ENCODE data around the gene ZNF865. TPM values are rescaled to one million over a fixed set of nuclear protein-coding genes. Genes with fewer than 3 reads are reported as not detected.

The ZNF865 gene
- total RNA-seq, 1 experiment from 2014 or later, result 21.7 TPM

DNA sequence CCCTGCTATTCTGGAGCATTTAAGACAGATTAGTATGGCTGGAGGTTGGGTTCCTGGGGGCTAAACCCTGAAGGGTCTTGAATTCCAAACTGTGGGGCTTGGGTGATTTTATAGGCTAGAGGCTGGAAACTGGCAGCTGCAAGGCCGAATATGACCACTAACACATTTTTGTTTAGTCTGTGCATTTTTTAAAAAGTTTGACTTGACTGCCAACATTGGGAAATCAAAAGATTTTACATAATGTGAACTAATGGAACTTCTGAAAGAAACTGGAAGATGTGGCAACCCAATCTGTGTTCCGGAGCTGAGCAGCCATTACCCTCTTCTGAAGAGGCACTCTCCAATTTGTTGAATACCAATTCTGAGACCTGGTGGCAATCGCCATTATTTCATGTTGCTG lies 13.8 kb downstream of the ZNF865 start (continued):
- no peak for TF ChIP-seq CREB1 (CRISPR knock-in tag; IDR thresholded peaks at IDR 0.05)
- no peak for TF ChIP-seq JUN (CRISPR knock-in tag; IDR thresholded peaks at IDR 0.05)
- TF ChIP-seq, protein P1, sequence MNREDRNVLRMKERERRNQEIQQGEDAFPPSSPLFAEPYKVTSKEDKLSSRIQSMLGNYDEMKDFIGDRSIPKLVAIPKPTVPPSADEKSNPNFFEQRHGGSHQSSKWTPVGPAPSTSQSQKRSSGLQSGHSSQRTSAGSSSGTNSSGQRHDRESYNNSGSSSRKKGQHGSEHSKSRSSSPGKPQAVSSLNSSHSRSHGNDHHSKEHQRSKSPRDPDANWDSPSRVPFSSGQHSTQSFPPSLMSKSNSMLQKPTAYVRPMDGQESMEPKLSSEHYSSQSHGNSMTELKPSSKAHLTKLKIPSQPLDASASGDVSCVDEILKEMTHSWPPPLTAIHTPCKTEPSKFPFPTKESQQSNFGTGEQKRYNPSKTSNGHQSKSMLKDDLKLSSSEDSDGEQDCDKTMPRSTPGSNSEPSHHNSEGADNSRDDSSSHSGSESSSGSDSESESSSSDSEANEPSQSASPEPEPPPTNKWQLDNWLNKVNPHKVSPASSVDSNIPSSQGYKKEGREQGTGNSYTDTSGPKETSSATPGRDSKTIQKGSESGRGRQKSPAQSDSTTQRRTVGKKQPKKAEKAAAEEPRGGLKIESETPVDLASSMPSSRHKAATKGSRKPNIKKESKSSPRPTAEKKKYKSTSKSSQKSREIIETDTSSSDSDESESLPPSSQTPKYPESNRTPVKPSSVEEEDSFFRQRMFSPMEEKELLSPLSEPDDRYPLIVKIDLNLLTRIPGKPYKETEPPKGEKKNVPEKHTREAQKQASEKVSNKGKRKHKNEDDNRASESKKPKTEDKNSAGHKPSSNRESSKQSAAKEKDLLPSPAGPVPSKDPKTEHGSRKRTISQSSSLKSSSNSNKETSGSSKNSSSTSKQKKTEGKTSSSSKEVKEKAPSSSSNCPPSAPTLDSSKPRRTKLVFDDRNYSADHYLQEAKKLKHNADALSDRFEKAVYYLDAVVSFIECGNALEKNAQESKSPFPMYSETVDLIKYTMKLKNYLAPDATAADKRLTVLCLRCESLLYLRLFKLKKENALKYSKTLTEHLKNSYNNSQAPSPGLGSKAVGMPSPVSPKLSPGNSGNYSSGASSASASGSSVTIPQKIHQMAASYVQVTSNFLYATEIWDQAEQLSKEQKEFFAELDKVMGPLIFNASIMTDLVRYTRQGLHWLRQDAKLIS (CRISPR knock-in tag; IDR thresholded peaks at IDR 0.05; ENCODE audit: borderline replicate concordance), result no peak
- no peak for TF ChIP-seq ATF1 (CRISPR knock-in tag; IDR thresholded peaks at IDR 0.05)
- TF ChIP-seq GRHL2 (CRISPR knock-in tag; IDR thresholded peaks at IDR 0.05; ENCODE audit: insufficient replicate concordance, severe bottlenecking), result no peak
- no peak for TF ChIP-seq TCF7 (CRISPR knock-in tag; IDR thresholded peaks at IDR 0.05; ENCODE audit: low read depth)
- TF ChIP-seq, protein P2, sequence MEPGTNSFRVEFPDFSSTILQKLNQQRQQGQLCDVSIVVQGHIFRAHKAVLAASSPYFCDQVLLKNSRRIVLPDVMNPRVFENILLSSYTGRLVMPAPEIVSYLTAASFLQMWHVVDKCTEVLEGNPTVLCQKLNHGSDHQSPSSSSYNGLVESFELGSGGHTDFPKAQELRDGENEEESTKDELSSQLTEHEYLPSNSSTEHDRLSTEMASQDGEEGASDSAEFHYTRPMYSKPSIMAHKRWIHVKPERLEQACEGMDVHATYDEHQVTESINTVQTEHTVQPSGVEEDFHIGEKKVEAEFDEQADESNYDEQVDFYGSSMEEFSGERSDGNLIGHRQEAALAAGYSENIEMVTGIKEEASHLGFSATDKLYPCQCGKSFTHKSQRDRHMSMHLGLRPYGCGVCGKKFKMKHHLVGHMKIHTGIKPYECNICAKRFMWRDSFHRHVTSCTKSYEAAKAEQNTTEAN (CRISPR knock-in tag; IDR thresholded peaks at IDR 0.05), result no peak
- TF ChIP-seq, protein P3, sequence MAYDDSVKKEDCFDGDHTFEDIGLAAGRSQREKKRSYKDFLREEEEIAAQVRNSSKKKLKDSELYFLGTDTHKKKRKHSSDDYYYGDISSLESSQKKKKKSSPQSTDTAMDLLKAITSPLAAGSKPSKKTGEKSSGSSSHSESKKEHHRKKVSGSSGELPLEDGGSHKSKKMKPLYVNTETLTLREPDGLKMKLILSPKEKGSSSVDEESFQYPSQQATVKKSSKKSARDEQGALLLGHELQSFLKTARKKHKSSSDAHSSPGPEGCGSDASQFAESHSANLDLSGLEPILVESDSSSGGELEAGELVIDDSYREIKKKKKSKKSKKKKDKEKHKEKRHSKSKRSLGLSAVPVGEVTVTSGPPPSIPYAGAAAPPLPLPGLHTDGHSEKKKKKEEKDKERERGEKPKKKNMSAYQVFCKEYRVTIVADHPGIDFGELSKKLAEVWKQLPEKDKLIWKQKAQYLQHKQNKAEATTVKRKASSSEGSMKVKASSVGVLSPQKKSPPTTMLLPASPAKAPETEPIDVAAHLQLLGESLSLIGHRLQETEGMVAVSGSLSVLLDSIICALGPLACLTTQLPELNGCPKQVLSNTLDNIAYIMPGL (CRISPR knock-in tag; IDR thresholded peaks at IDR 0.05), result no peak
- TF ChIP-seq, protein P4, sequence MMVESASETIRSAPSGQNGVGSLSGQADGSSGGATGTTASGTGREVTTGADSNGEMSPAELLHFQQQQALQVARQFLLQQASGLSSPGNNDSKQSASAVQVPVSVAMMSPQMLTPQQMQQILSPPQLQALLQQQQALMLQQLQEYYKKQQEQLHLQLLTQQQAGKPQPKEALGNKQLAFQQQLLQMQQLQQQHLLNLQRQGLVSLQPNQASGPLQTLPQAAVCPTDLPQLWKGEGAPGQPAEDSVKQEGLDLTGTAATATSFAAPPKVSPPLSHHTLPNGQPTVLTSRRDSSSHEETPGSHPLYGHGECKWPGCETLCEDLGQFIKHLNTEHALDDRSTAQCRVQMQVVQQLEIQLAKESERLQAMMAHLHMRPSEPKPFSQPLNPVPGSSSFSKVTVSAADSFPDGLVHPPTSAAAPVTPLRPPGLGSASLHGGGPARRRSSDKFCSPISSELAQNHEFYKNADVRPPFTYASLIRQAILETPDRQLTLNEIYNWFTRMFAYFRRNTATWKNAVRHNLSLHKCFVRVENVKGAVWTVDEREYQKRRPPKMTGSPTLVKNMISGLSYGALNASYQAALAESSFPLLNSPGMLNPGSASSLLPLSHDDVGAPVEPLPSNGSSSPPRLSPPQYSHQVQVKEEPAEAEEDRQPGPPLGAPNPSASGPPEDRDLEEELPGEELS (CRISPR knock-in tag; IDR thresholded peaks at IDR 0.05), result no peak
- TF ChIP-seq, protein P5, sequence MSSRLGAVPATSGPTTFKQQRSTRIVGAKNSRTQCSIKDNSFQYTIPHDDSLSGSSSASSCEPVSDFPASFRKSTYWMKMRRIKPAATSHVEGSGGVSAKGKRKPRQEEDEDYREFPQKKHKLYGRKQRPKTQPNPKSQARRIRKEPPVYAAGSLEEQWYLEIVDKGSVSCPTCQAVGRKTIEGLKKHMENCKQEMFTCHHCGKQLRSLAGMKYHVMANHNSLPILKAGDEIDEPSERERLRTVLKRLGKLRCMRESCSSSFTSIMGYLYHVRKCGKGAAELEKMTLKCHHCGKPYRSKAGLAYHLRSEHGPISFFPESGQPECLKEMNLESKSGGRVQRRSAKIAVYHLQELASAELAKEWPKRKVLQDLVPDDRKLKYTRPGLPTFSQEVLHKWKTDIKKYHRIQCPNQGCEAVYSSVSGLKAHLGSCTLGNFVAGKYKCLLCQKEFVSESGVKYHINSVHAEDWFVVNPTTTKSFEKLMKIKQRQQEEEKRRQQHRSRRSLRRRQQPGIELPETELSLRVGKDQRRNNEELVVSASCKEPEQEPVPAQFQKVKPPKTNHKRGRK (CRISPR knock-in tag; IDR thresholded peaks at IDR 0.05; ENCODE audit: borderline replicate concordance), result no peak
- no peak for TF ChIP-seq MYBL2 (CRISPR knock-in tag; IDR thresholded peaks at IDR 0.05)
- no peak for TF ChIP-seq SMAD3 (CRISPR knock-in tag; IDR thresholded peaks at IDR 0.05; ENCODE audit: borderline replicate concordance)
- TF ChIP-seq ETV6 (CRISPR knock-in tag; IDR thresholded peaks at IDR 0.05), result no peak

DNA sequence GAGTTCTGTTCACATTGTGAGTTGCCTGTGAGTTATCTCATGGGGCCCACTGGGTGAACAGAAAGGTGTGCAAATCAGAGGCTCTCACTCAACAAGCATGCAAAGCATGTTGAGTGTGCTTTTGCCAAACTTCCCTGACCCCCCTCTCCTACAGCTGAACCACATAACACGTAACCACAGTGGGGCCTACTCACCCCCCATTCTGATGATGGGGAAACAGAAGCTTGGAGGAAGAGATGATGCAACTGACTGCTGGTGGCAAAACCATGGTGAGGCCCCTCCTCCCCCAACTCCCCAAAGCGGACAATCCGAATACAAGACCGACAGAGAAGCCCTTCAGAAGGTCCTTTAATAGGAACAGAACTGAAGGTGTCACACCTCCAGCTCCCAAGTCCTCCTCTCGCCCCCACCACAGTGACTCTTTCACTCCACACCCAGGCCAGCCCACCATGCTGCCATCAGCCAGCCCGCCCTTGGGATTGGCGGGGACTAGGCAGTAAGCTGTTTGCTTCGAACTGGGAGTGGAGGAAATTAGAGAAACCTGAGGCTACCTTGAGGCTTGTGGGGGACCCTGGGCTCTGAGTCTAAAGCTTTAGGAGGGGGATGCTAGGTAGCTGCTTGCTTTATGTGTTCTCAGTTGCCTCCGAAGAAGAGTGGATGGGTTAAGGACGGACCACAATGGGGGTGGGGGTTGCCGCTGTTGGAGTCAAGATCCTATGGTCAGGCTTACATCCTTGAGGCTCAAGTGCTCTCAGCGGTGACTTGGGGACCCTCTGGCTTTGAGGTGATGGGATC lies 15.2 kb downstream of the ZNF865 start:
- DNase-seq (ENCODE audit: low spot score) (no peak), ATAC-seq (no peak)
- TF ChIP-seq GABPB1 (CRISPR knock-in tag; IDR thresholded peaks at IDR 0.05), result 0 out of 2 replicates have a peak, but pooled peaks have one; percentile 27
- no peak for TF ChIP-seq ELF4 (CRISPR knock-in tag; IDR thresholded peaks at IDR 0.05; ENCODE audit: low read depth)
- H3K4me1 Mint-ChIP-seq, result peaks cover 17% of the 10 kb centered on the region
- CTCF ChIA-PET, result interaction anchor here (4.0 kb wide), 1 partner anchor 15 kb away, joined by 14 read pairs; the partner anchor contains the start of gene ZNF865
- 0 out of 2 replicates have a peak, but pooled peaks cover 3% of the 10 kb centered on the region for H3K27me3 Mint-ChIP-seq (ENCODE audit: low read depth)
- no peak overlapping the region for H3K4me3 Mint-ChIP-seq
- POLR2A ChIA-PET, result interaction anchor here (1.6 kb wide), 2 partner anchors 22 to 27 kb away, joined by 3 to 4 read pairs; partner anchors contain the start of gene CCDC106
- H3K36me3 Mint-ChIP-seq, result peaks cover 20% of the 10 kb centered on the region
- no peak overlapping the region for H3K27ac Mint-ChIP-seq
- 0 out of 2 replicates have a peak, but pooled peaks cover 3% of the 10 kb centered on the region for H3K9me3 Mint-ChIP-seq
